GM23338 (cell line): ENCODE measurements around the gene IFT88. TPM values are rescaled to one million over a fixed set of nuclear protein-coding genes. Genes with fewer than 3 reads are reported as not detected.

ENCODE experiments used
- ATAC-seq: fragments of 200-7000 bp; cut with Tn5 transposase; 3 replicates; pipeline ENCODE4 v1.9.1; 2020
- DNase-seq: peaks from one replicate; pipeline ENCODE4 v3.0.0-alpha.2; 2015; ENCODE audit warnings: low spot score
- H2AFZ ChIP-seq: fragments of 200-600 bp; sonication (generic); 2 replicates; pipeline ENCODE4 v1.8.0; 2016; ENCODE audit warnings: antibody characterized with exemption, mild to moderate bottlenecking, moderate library complexity
- H3F3A ChIP-seq: fragments of 200-600 bp; sonication (generic); replicated peaks from 2 replicates; pipeline ENCODE4 v1.8.0; 2017; ENCODE audit warnings: antibody characterized with exemption, mixed run types, low read depth
- H3K27ac ChIP-seq: fragments of 200-600 bp; sonication (generic); 2 replicates; pipeline ENCODE4 v1.6.1; 2016; ENCODE audit warnings: low read depth
- H3K27me3 ChIP-seq: fragments of 200-600 bp; sonication (generic); 2 replicates; pipeline ENCODE4 v1.8.0; 2016; ENCODE audit warnings: mild to moderate bottlenecking, mixed run types, moderate library complexity; ENCODE audit not compliant: insufficient read depth
- H3K36me3 ChIP-seq: fragments of 200-600 bp; sonication (generic); 2 replicates; pipeline ENCODE4 v1.8.0; 2016; ENCODE audit warnings: mild to moderate bottlenecking; ENCODE audit not compliant: insufficient read depth
- H3K4me1 ChIP-seq: fragments of 200-600 bp; sonication (generic); 2 replicates; pipeline ENCODE4 v1.8.0; 2016; ENCODE audit warnings: mild to moderate bottlenecking, moderate library complexity; ENCODE audit not compliant: insufficient read depth
- H3K4me2 ChIP-seq: fragments of 200-600 bp; sonication (generic); 2 replicates; pipeline ENCODE4 v1.7.1; 2017; ENCODE audit warnings: mixed run types
- H3K4me3 ChIP-seq: fragments of 200-600 bp; sonication (generic); 2 replicates; pipeline ENCODE4 v1.6.1; 2016; ENCODE audit warnings: mixed run types
- H3K79me2 ChIP-seq: fragments of 200-600 bp; sonication (generic); replicated peaks from 2 replicates; pipeline ENCODE4 v1.8.0; 2017; ENCODE audit warnings: mild to moderate bottlenecking; ENCODE audit not compliant: insufficient read depth
- H3K9me2 ChIP-seq: fragments of 200-600 bp; sonication (generic); 2 replicates; pipeline ENCODE4 v1.8.0; 2017; ENCODE audit not compliant: insufficient read depth
- H4K20me1 ChIP-seq: fragments of 200-600 bp; sonication (generic); replicated peaks from 2 replicates; pipeline ENCODE4 v1.8.0; 2017; ENCODE audit warnings: mild to moderate bottlenecking; ENCODE audit not compliant: insufficient read depth
- H3K27ac Mint-ChIP-seq: 2 replicates; pipeline ENCODE4 v1.8.0; 2020; ENCODE audit warnings: inconsistent platforms, mild to moderate bottlenecking, moderate library complexity, mixed read lengths
- H3K27me3 Mint-ChIP-seq: 3 replicates; pipeline ENCODE4 v1.8.0; 2022; ENCODE audit warnings: low read depth, mild to moderate bottlenecking, moderate library complexity, mixed read lengths, inconsistent platforms; ENCODE audit not compliant: insufficient read depth, poor library complexity
- H3K36me3 Mint-ChIP-seq: 3 replicates; pipeline ENCODE4 v1.8.0; 2021; ENCODE audit warnings: low read depth, mild to moderate bottlenecking, inconsistent platforms, moderate library complexity, mixed read lengths
- H3K4me1 Mint-ChIP-seq: 3 replicates; pipeline ENCODE4 v1.8.0; 2020; ENCODE audit warnings: mild to moderate bottlenecking, inconsistent platforms, mixed read lengths
- H3K4me3 Mint-ChIP-seq: 3 replicates; pipeline ENCODE4 v1.8.0; 2021; ENCODE audit warnings: moderate library complexity, mild to moderate bottlenecking, inconsistent platforms, mixed read lengths
- H3K9me3 Mint-ChIP-seq: 3 replicates; pipeline ENCODE4 v1.8.0; 2020; ENCODE audit warnings: moderate library complexity, mild to moderate bottlenecking, inconsistent platforms, mixed read lengths
- CREB1 ChIP-seq: fragments of 250-450 bp; sonication (Bioruptor Pico); IDR thresholded peaks from 2 replicates; pipeline ENCODE4 v1.5.0; 2020; ENCODE audit warnings: low read depth, mild to moderate bottlenecking, moderate library complexity
- EZH2 ChIP-seq: fragments of 200-600 bp; sonication (generic); IDR thresholded peaks from one replicate; pipeline ENCODE4 v1.8.0; 2017; ENCODE audit warnings: antibody characterized with exemption, mild to moderate bottlenecking, low read depth; ENCODE audit not compliant: unreplicated experiment
- EZH2phosphoT487 ChIP-seq: fragments of 200-600 bp; sonication (generic); IDR thresholded peaks from one replicate; pipeline ENCODE4 v1.8.1; 2018; ENCODE audit warnings: antibody characterized with exemption; ENCODE audit not compliant: unreplicated experiment
- JUNB ChIP-seq: IDR thresholded peaks from one replicate; pipeline ENCODE4 v1.6.1; 2016; ENCODE audit warnings: antibody characterized with exemption; ENCODE audit not compliant: unreplicated experiment
- STAT1 ChIP-seq: IDR thresholded peaks from one replicate; pipeline ENCODE4 v1.6.1; 2016; ENCODE audit warnings: antibody characterized with exemption; ENCODE audit not compliant: unreplicated experiment
- polyA plus RNA-seq: library from polyadenylated mRNA; unstranded; fragments of >200 nt; fragmentation: Nextera tagmentation; extraction: Ambion mirVana; gene quantifications from 2 replicates; pipeline ENCODE4 v1.2.1, GENCODE V29; 2016
- total RNA-seq: library from RNA; depleted of rRNA; stranded (reverse); fragments of >200 nt; shearing (Covaris generic); gene quantifications from 2 replicates; pipeline ENCODE4 v1.2.3, GENCODE V29; 2014
- TF ChIP-seq, protein P1 (sequence below): IDR thresholded peaks from 2 replicates; pipeline ENCODE4 v1.6.1; 2016; ENCODE audit warnings: antibody characterized with exemption
- TF ChIP-seq, protein P2 (sequence below): IDR thresholded peaks from one replicate; pipeline ENCODE4 v1.6.1; 2018; ENCODE audit warnings: antibody characterized with exemption; ENCODE audit not compliant: unreplicated experiment
- TF ChIP-seq, protein P3 (sequence below): fragments of 250-450 bp; sonication (Bioruptor Pico); IDR thresholded peaks from 2 replicates; pipeline ENCODE4 v1.5.0; 2020; ENCODE audit warnings: mild to moderate bottlenecking, moderate library complexity

The IFT88 gene
- total and polyA plus RNA-seq, 2 experiments from 2014 or later, result 8.2 to 8.7 TPM

DNA sequence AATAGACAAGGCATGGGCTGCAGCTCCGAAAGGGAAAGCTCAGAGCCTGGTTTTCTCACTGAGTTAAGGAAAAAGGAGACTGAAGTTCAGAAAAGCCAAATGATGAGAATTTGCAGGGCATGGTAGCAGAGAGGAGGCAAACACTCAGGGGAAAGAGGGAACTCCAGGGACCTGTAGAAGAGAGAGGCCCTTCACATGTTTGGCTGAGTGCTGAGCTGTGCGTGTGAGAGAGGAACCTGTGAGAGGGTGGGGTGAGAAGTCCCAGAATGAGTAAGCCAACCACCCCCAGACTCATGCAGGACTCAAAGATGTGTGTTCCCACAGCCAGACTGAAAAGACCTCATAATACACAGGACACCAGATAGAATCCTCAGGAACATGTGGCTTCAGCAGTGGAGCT lies 38.5 kb upstream of the IFT88 start:
- Histone ChIP-seq H3K9me2 (no peaks in the 10 kb centered on the region), H4K20me1 (no peaks in the 10 kb centered on the region), H2AFZ (no peak overlapping the region), H3F3A (no peaks in the 10 kb centered on the region), H3K4me3 (no peak overlapping the region), H3K4me1 (peaks cover 12% of the 10 kb centered on the region; the same call in 1 of the 2 replicates), H3K27me3 (peaks cover 43% of the 10 kb centered on the region), H3K4me2 (no peak overlapping the region), H3K79me2 (no peaks in the 10 kb centered on the region), H3K36me3 (no peaks in the 10 kb centered on the region), H3K27ac (no peak overlapping the region)
- Mint-ChIP-seq H3K4me1 (peaks cover 12% of the 10 kb centered on the region; the same call in 2 of the 3 replicates), H3K27me3 (peaks cover 32% of the 10 kb centered on the region), H3K4me3 (no peak overlapping the region), H3K36me3 (peaks cover 9% of the 10 kb centered on the region; the same call in 2 of the 3 replicates), H3K9me3 (peaks cover 21% of the 10 kb centered on the region; the same call in 2 of the 3 replicates), H3K27ac (no peak overlapping the region)
- ATAC-seq, result no peak
- no peak for DNase-seq
- TF ChIP-seq, protein P1, sequence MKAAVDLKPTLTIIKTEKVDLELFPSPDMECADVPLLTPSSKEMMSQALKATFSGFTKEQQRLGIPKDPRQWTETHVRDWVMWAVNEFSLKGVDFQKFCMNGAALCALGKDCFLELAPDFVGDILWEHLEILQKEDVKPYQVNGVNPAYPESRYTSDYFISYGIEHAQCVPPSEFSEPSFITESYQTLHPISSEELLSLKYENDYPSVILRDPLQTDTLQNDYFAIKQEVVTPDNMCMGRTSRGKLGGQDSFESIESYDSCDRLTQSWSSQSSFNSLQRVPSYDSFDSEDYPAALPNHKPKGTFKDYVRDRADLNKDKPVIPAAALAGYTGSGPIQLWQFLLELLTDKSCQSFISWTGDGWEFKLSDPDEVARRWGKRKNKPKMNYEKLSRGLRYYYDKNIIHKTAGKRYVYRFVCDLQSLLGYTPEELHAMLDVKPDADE, result no peak
- TF ChIP-seq EZH2phosphoT487 (no peak), STAT1 (no peak), CREB1 (CRISPR knock-in tag) (no peak)

DNA sequence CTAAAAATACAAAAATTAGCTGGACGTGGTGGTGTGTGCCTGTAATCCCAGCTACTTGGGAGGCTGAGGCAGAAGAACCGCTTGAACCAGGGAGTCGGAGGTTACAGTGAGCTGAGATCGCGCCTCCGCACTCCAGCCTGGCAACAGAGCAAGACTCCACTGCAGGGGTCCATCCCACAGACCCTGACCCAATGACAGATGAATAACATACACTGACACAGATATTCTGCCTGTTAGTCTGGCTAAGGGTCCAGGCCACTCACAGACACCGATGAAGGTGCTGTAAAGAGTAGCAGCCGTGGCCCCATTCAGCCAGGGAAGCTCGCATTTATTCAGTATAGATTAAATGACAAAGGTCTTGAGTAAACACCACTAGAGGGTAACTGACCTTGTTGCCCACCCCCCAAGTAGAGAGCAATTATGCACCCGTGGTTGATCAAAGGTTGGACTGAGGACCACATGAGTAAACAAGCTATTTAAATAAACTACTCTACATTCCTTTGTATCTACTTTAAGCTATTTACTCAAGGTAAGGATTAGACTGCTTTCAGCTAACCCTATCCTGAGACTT lies 32.8 kb upstream of the IFT88 start:
- no peaks in the 10 kb centered on the region for H3F3A ChIP-seq
- no peaks in the 10 kb centered on the region for H3K4me1 ChIP-seq
- Mint-ChIP-seq H3K4me3 (no peak overlapping the region), H3K27me3 (peaks cover 9% of the 10 kb centered on the region), H3K4me1 (no peaks in the 10 kb centered on the region), H3K27ac (no peak overlapping the region), H3K9me3 (peaks cover 56% of the 10 kb centered on the region), H3K36me3 (peaks cover 18% of the 10 kb centered on the region)
- no peaks in the 10 kb centered on the region for H4K20me1 ChIP-seq
- no peak overlapping the region for H3K4me3 ChIP-seq
- H3K27ac ChIP-seq, result no peak overlapping the region
- no peaks in the 10 kb centered on the region; the same call in 1 of the 2 replicates for H3K36me3 ChIP-seq
- H3K27me3 ChIP-seq, result peaks cover 16% of the 10 kb centered on the region
- no peak overlapping the region for H3K4me2 ChIP-seq
- DNase-seq, result no peak
- no peaks in the 10 kb centered on the region for H3K9me2 ChIP-seq
- H2AFZ ChIP-seq, result no peak overlapping the region
- no peaks in the 10 kb centered on the region for H3K79me2 ChIP-seq
- ATAC-seq, result no peak
- TF ChIP-seq STAT1 (no peak), EZH2 (no peak), CREB1 (CRISPR knock-in tag) (no peak), JUNB (no peak)
- TF ChIP-seq, protein P2, sequence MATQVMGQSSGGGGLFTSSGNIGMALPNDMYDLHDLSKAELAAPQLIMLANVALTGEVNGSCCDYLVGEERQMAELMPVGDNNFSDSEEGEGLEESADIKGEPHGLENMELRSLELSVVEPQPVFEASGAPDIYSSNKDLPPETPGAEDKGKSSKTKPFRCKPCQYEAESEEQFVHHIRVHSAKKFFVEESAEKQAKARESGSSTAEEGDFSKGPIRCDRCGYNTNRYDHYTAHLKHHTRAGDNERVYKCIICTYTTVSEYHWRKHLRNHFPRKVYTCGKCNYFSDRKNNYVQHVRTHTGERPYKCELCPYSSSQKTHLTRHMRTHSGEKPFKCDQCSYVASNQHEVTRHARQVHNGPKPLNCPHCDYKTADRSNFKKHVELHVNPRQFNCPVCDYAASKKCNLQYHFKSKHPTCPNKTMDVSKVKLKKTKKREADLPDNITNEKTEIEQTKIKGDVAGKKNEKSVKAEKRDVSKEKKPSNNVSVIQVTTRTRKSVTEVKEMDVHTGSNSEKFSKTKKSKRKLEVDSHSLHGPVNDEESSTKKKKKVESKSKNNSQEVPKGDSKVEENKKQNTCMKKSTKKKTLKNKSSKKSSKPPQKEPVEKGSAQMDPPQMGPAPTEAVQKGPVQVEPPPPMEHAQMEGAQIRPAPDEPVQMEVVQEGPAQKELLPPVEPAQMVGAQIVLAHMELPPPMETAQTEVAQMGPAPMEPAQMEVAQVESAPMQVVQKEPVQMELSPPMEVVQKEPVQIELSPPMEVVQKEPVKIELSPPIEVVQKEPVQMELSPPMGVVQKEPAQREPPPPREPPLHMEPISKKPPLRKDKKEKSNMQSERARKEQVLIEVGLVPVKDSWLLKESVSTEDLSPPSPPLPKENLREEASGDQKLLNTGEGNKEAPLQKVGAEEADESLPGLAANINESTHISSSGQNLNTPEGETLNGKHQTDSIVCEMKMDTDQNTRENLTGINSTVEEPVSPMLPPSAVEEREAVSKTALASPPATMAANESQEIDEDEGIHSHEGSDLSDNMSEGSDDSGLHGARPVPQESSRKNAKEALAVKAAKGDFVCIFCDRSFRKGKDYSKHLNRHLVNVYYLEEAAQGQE, result no peak
- TF ChIP-seq, protein P3, sequence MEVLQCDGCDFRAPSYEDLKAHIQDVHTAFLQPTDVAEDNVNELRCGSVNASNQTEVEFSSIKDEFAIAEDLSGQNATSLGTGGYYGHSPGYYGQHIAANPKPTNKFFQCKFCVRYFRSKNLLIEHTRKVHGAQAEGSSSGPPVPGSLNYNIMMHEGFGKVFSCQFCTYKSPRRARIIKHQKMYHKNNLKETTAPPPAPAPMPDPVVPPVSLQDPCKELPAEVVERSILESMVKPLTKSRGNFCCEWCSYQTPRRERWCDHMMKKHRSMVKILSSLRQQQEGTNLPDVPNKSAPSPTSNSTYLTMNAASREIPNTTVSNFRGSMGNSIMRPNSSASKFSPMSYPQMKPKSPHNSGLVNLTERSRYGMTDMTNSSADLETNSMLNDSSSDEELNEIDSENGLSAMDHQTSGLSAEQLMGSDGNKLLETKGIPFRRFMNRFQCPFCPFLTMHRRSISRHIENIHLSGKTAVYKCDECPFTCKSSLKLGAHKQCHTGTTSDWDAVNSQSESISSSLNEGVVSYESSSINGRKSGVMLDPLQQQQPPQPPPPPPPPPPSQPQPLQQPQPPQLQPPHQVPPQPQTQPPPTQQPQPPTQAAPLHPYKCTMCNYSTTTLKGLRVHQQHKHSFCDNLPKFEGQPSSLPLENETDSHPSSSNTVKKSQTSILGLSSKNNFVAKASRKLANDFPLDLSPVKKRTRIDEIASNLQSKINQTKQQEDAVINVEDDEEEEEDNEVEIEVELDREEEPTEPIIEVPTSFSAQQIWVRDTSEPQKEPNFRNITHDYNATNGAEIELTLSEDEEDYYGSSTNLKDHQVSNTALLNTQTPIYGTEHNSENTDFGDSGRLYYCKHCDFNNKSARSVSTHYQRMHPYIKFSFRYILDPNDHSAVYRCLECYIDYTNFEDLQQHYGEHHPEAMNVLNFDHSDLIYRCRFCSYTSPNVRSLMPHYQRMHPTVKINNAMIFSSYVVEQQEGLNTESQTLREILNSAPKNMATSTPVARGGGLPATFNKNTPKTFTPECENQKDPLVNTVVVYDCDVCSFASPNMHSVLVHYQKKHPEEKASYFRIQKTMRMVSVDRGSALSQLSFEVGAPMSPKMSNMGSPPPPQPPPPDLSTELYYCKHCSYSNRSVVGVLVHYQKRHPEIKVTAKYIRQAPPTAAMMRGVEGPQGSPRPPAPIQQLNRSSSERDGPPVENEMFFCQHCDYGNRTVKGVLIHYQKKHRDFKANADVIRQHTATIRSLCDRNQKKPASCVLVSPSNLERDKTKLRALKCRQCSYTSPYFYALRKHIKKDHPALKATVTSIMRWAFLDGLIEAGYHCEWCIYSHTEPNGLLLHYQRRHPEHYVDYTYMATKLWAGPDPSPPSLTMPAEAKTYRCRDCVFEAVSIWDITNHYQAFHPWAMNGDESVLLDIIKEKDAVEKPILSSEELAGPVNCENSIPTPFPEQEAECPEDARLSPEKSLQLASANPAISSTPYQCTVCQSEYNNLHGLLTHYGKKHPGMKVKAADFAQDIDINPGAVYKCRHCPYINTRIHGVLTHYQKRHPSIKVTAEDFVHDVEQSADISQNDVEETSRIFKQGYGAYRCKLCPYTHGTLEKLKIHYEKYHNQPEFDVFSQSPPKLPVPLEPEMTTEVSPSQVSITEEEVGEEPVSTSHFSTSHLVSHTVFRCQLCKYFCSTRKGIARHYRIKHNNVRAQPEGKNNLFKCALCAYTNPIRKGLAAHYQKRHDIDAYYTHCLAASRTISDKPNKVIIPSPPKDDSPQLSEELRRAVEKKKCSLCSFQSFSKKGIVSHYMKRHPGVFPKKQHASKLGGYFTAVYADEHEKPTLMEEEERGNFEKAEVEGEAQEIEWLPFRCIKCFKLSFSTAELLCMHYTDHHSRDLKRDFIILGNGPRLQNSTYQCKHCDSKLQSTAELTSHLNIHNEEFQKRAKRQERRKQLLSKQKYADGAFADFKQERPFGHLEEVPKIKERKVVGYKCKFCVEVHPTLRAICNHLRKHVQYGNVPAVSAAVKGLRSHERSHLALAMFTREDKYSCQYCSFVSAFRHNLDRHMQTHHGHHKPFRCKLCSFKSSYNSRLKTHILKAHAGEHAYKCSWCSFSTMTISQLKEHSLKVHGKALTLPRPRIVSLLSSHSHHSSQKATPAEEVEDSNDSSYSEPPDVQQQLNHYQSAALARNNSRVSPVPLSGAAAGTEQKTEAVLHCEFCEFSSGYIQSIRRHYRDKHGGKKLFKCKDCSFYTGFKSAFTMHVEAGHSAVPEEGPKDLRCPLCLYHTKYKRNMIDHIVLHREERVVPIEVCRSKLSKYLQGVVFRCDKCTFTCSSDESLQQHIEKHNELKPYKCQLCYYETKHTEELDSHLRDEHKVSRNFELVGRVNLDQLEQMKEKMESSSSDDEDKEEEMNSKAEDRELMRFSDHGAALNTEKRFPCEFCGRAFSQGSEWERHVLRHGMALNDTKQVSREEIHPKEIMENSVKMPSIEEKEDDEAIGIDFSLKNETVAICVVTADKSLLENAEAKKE (CRISPR knock-in tag), result no peak
